GM18519 (cell line): Measurements from ENCODE around the gene THOP1.
"Not testable (repeated sequence)": the region's sequence is repeated elsewhere in the genome, so short reads cannot be mapped to it uniquely, and the experiment has no call there.

ENCODE experiments used
- ATAC-seq: cut with Tn5 transposase; IDR thresholded peaks from one replicate; pipeline ENCODE4 v1.9.1; 2021; ENCODE audit warnings: mild to moderate bottlenecking, moderate library complexity; ENCODE audit not compliant: unreplicated experiment, low FRiP score

The THOP1 gene

GRCh38 chr19:2814426-2814825, 29.1 kb downstream of the THOP1 start:
- ATAC-seq: no peak

- no peak for ATAC-seq
Observed at GRCh38 chr19:2815191-2815614, 29.9 kb downstream of the THOP1 start.

GRCh38 chr19:2815923-2816322, 30.6 kb downstream of the THOP1 start:
- ATAC-seq: no peak

GRCh38 chr19:2816641-2817040, 31.3 kb downstream of the THOP1 start:
- ATAC-seq: no peak

- not testable (repeated sequence) for ATAC-seq
Observed at GRCh38 chr19:2817237-2817829, 32.0 kb downstream of the THOP1 start.

- peak; percentile 69 for ATAC-seq
Observed at GRCh38 chr19:2819540-2820111, 34.3 kb downstream of the THOP1 start, which contains the start of gene ZNF554. TSS of gene ZNF554 (plus strand) at chr19:2819868. CDS start at chr19:2820072, 204 bp downstream.

- peak; percentile 4 for ATAC-seq
Observed at GRCh38 chr19:2820112-2820702, 34.9 kb downstream of the THOP1 start.

GRCh38 chr19:2822846-2823245, 37.5 kb downstream of the THOP1 start:
- ATAC-seq: no peak

GRCh38 chr19:2823646-2824045, 38.3 kb downstream of the THOP1 start:
- no peak for ATAC-seq

- ATAC-seq: no peak
Observed at GRCh38 chr19:2824129-2824528, 38.8 kb downstream of the THOP1 start.

GRCh38 chr19:2827022-2827421, 41.7 kb downstream of the THOP1 start:
- no peak for ATAC-seq

GRCh38 chr19:2827840-2828489, 42.7 kb downstream of the THOP1 start:
- ATAC-seq: no peak

GRCh38 chr19:2834294-2834871, 49.1 kb downstream of the THOP1 start:
- ATAC-seq: no peak

GRCh38 chr19:2837430-2837829, 52.1 kb downstream of the THOP1 start:
- ATAC-seq: no peak

- ATAC-seq: peak; percentile 78
Observed at GRCh38 chr19:2840794-2841791, 55.8 kb downstream of the THOP1 start, which contains the start of gene ZNF555. TSS of gene ZNF555 (plus strand) at chr19:2841475. CDS start at chr19:2841573, 98 bp downstream.

- peak; percentile 20 for ATAC-seq
Observed at GRCh38 chr19:2841855-2842574, 56.7 kb downstream of the THOP1 start.

- no peak for ATAC-seq
Observed at GRCh38 chr19:2845107-2845506, 59.8 kb downstream of the THOP1 start.

GRCh38 chr19:2846180-2846894, 61.0 kb downstream of the THOP1 start:
- ATAC-seq: no peak

GRCh38 chr19:2847507-2847906, 62.2 kb downstream of the THOP1 start:
- no peak for ATAC-seq
